HUDEP-2 (cell line): Measurements from ENCODE around the gene KRTAP3-1.

Experiments
- DNase-seq, 76 experiments: peaks; one replicate each; lab custom pipeline; 2025; ENCODE audit not compliant: unreplicated experiment in 76 of 76; lab: John Stamatoyannopoulos, UW

The KRTAP3-1 gene

GRCh38 chr17:40980596-40980995, 28.3 kb downstream of the KRTAP3-1 start:
- no peak for DNase-seq

- DNase-seq = no peak
These were observed 28.8 kb downstream of the KRTAP3-1 start for GRCh38 chr17:40980117-40980516.

- no peak for DNase-seq
These were observed 30.3 kb downstream of the KRTAP3-1 start for GRCh38 chr17:40978575-40979151.

DNA sequence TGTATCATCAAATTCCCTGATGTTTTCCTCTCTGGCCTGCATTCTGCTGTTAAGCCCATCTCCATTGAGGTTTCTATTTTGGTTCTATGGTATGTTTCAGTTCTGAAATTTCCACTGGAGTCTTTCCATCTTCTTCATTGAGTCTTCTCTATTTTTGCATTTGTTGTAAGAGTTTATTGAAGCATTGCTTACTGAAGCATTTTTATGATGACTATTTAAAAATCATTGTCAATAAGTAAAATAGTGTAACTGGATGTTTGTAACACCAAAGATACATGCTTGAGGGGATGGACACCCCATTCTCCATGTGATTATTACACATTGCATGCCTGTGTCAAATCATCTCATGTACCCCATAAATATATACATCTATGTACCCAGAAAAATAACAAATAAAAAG, 33.4 kb downstream of the KRTAP3-1 start:
- DNase-seq = no peak

DNA sequence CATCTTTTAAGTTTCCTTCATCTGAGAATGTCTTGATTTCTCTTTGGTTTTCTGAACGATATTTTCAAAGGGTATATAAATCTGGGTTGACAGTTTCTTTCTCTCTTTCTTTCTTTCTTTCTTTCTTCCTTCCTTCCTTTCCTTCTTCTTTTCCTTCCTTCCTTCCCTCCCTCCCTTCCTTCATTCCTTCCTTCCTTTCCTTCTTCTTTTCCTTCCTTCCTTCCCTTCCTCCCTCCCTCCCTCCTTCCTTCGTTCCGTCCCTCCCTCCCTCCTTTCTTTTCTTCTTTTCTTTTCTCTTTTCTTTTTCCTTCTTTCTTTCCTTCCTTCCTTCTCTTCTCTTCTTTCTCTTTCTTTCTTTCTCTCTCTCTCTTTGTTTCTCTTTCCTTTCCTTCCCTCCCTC, 34.6 kb downstream of the KRTAP3-1 start:
- no peak for DNase-seq

- no peak for DNase-seq
These were observed 41.3 kb downstream of the KRTAP3-1 start for GRCh38 chr17:40967582-40967981.

GRCh38 chr17:40966848-40967247, 42.1 kb downstream of the KRTAP3-1 start, which contains the start of gene KRT39:
TSS of gene KRT39 (minus strand) at chr17:40966948. CDS start at chr17:40966856, 92 bp downstream.
- DNase-seq = no peak

GRCh38 chr17:40963838-40964237, 45.1 kb downstream of the KRTAP3-1 start:
- DNase-seq = no peak

DNA sequence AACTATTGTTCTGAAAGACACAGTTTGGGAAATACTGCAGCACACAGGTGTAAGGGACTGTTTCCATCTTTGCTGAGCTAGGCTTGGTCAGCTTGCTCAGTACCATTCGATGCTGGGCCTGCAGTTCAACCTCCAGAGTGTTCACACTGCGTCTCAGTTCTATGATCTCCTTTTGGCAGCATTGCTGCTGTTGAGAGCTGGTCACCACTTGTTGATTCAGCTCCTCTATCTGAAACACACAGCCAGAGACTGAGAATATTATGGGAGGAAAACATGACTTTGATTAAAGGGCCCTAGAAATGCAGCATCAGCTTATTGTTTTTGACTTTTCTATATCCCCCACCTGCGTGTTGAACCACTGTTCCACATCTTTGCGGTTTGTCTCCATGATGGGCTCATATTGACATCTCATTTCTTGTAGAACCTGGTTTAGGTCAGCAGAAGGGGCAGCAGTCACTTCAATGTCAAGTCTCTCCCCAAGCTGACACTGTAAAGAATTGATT, 46.8 kb downstream of the KRTAP3-1 start:
- DNase-seq = no peak

GRCh38 chr17:40961591-40961990, 47.3 kb downstream of the KRTAP3-1 start:
- no peak for DNase-seq

- DNase-seq = no peak
These were observed 48.8 kb downstream of the KRTAP3-1 start for GRCh38 chr17:40960144-40960543.
